Esophagus muscularis mucosa (tissue), 4 donors: ENCODE measurements around the gene RBM15. TPM values are rescaled to one million over a fixed set of nuclear protein-coding genes. Genes with fewer than 3 reads are reported as not detected.

ENCODE experiments used
- DNase-seq: peaks from one replicate; pipeline ENCODE4 v3.0.0-alpha.2; 2017; ENCODE audit errors: extremely low spot score
- H3K27ac ChIP-seq, 4 donors: fragments of 200-600 bp; sonication (generic); replicated peaks in 1 of 4; 1 replicate in 3 of 4; 2 replicates in 1 of 4; pipeline ENCODE4 v1.5.1; 2016 to 2019; ENCODE audit warnings: mild to moderate bottlenecking in 1 of 4
- H3K27me3 ChIP-seq, 4 donors: fragments of 200-600 bp; sonication (generic); one replicate each; pipeline versions ENCODE4 v1.5.1 to v1.6.0; 2016 to 2019
- H3K36me3 ChIP-seq, 4 donors: fragments of 200-600 bp; sonication (generic); one replicate each; pipeline ENCODE4 v1.5.1; 2016 to 2019
- H3K4me1 ChIP-seq, 4 donors: fragments of 200-600 bp; sonication (generic); one replicate each; pipeline ENCODE4 v1.5.1; 2016 to 2019
- H3K4me3 ChIP-seq, 4 donors: fragments of 200-600 bp; sonication (generic); 1 replicate in 2 of 4; 2 replicates in 2 of 4; pipeline ENCODE4 v1.5.1; 2016 to 2019; ENCODE audit warnings: mild to moderate bottlenecking in 4 of 4, moderate library complexity in 1 of 4
- H3K9me3 ChIP-seq, 4 donors: fragments of 200-600 bp; sonication (generic); 1 replicate in 3 of 4; 2 replicates in 1 of 4; pipeline ENCODE4 v1.5.1; 2016 to 2019
- EP300 ChIP-seq: sonication (generic); formaldehyde crosslinking; IDR thresholded peaks from one replicate; pipeline ENCODE4 v1.6.1; 2017; ENCODE audit warnings: antibody characterized with exemption
- POLR2A ChIP-seq: fragments of 450-650 bp; IDR thresholded peaks from one replicate; pipeline ENCODE4 v1.6.1; 2017; ENCODE audit warnings: antibody characterized with exemption, moderate library complexity, mild to moderate bottlenecking, low read depth
- POLR2AphosphoS5 ChIP-seq, 2 donors: sonication (generic); formaldehyde crosslinking; IDR thresholded peaks; one replicate each; pipeline ENCODE4 v1.6.1; 2017; ENCODE audit warnings: antibody characterized with exemption in 2 of 2
- WGBS: methylation state at CpG from one replicate; pipeline ENCODE4 v1.1.5; 2018; 5-methylcytosine and 5-hydroxymethylcytosine counted together
- intact Hi-C: fragments of 100-400 bp; cut with DNase I; formaldehyde crosslinking; loops from one replicate; pipeline ENCODE4 v1.15.1; 2023
- total RNA-seq, 4 donors: library from RNA; depleted of rRNA; stranded (reverse); fragments of >200 nt; gene quantifications; one replicate each; pipeline versions ENCODE4 v1.1.0 to v1.2.1, GENCODE V29; 2016
- TF ChIP-seq, protein P1 (sequence below), 3 experiments: fragments of 200-600 bp in 2 of 3; fragments of 450-650 bp in 1 of 3; sonication (generic) in 2 of 3; IDR thresholded peaks; one replicate each; pipeline ENCODE4 v1.5.1; 2017 to 2019; ENCODE audit warnings: antibody characterized with exemption in 3 of 3, mild to moderate bottlenecking in 2 of 3, moderate library complexity in 1 of 3

RBM15 gene
- total RNA-seq, 4 donors from 2014 or later, result 20.6 to 26.6 (median 24.2) TPM

DNA sequence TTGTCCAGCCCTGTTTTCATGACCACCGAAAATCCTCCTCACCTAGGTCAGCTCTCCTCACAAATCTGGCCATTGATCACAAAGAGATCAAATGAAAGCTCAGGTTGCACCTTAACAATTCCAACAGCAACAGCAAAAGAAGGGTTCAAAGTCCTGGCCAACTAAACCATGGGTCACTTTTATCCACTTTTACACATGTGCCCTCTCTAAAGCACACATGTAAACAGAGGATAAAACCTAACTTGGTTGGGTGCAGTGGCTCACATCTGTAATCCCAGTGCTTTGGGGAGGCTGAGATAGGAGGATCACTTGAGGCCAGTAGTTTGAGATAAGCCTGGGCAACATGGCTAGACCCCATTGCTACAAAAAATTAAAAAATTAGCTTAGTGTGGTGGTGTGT lies 3.9 kb upstream of the RBM15 start:
- no peak for TF ChIP-seq POLR2A
- TF ChIP-seq POLR2AphosphoS5 (IDR thresholded peaks at IDR 0.05), result no peak
- TF ChIP-seq, protein P1, sequence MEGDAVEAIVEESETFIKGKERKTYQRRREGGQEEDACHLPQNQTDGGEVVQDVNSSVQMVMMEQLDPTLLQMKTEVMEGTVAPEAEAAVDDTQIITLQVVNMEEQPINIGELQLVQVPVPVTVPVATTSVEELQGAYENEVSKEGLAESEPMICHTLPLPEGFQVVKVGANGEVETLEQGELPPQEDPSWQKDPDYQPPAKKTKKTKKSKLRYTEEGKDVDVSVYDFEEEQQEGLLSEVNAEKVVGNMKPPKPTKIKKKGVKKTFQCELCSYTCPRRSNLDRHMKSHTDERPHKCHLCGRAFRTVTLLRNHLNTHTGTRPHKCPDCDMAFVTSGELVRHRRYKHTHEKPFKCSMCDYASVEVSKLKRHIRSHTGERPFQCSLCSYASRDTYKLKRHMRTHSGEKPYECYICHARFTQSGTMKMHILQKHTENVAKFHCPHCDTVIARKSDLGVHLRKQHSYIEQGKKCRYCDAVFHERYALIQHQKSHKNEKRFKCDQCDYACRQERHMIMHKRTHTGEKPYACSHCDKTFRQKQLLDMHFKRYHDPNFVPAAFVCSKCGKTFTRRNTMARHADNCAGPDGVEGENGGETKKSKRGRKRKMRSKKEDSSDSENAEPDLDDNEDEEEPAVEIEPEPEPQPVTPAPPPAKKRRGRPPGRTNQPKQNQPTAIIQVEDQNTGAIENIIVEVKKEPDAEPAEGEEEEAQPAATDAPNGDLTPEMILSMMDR (IDR thresholded peaks at IDR 0.05), result no peak
- TF ChIP-seq EP300, result no peak
- Histone ChIP-seq H3K27ac (no peak overlapping the region), H3K9me3 (no peaks in the 10 kb centered on the region), H3K27me3 (no peaks in the 10 kb centered on the region), H3K4me3 (no peak overlapping the region), H3K36me3 (peaks cover 0 to under 1% (median 0%) of the 10 kb centered on the region in 4 donors), H3K4me1 (peaks cover 8 to 14% (median 12%) of the 10 kb centered on the region in 4 donors)
- WGBS, result 100% methylated on average over 1 of the region's 1 CpG
- intact Hi-C loops, result no loop called here
- no peak for DNase-seq

GRCh38 chr1:110336300-110337039 lies 2.7 kb upstream of the RBM15 start:
- no peak for DNase-seq
- intact Hi-C loops, result no loop called here
- peaks cover 0 to 13% (median 9%) of the 10 kb centered on the region in 4 donors for H3K36me3 ChIP-seq
- peaks cover 20 to 26% (median 24%) of the 10 kb centered on the region in 4 donors for H3K4me1 ChIP-seq
- no peak for TF ChIP-seq POLR2AphosphoS5 (IDR thresholded peaks at IDR 0.05)
- TF ChIP-seq POLR2A, result no peak
- TF ChIP-seq, protein P1 (IDR thresholded peaks at IDR 0.05), result no peak
- no peak for TF ChIP-seq EP300
- WGBS, result 64% methylated on average over 1 of the region's 1 CpG
- peak overlapping the region in 2 of 4 donors; percentile 94 to 98 for H3K27ac ChIP-seq
- H3K27me3 ChIP-seq, result no peaks in the 10 kb centered on the region
- H3K9me3 ChIP-seq, result no peaks in the 10 kb centered on the region
- H3K4me3 ChIP-seq, result no peak overlapping the region

DNA sequence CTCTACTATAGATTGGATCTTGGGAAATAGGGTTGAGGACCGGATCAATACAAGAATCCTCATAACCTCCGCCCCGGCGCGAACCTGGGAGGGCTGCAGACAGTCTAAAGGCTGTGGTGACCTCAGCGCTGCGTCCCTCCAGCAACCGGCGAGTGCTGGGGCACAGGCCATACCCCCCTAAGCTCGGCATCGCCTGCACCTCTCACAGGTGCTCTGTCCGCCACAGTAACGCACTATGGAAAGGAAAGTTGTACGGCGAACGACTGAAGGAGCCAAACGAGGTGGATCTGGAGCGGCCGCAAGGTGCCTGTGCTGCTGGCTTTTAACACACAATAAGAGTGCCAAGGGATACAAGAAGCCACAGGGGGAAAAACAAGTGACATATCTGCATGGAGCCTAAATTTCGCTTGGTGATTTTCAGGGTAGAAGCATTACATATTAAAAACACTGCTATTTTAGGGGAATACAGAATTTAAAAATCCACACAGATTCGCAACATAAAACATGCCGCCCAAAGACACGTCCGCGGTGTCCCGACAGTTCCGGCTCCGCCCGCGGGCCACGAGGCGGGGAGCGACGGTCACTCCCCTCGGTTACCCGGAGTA lies 1.4 kb upstream of the RBM15 start:
- Histone ChIP-seq H3K36me3 (peaks cover 0 to 25% (median 17%) of the 10 kb centered on the region in 4 donors), H3K27ac (peak overlapping the region; percentile 94 to 98 (median 96)), H3K4me3 (peak overlapping the region; percentile 80 to 93 (median 90)), H3K4me1 (peaks cover 33 to 40% (median 37%) of the 10 kb centered on the region in 4 donors), H3K9me3 (no peaks in the 10 kb centered on the region), H3K27me3 (no peaks in the 10 kb centered on the region)
- intact Hi-C loops, result no loop called here
- no peak for DNase-seq
- 2% methylated on average over 28 of the region's 36 CpGs for WGBS
- TF ChIP-seq POLR2A (no peak), POLR2AphosphoS5 (IDR thresholded peaks at IDR 0.05) (no peak), EP300 (no peak)
- TF ChIP-seq, protein P1 (IDR thresholded peaks at IDR 0.05), result no peak

- Histone ChIP-seq H3K27me3 (no peaks in the 10 kb centered on the region), H3K4me1 (peaks cover 39 to 45% (median 43%) of the 10 kb centered on the region in 4 donors), H3K27ac (peak overlapping the region; percentile 94 to 98 (median 96)), H3K36me3 (peaks cover 0 to 27% (median 20%) of the 10 kb centered on the region in 4 donors), H3K9me3 (no peaks in the 10 kb centered on the region), H3K4me3 (peak overlapping the region; percentile 80 to 93 (median 90))
- TF ChIP-seq POLR2AphosphoS5 (IDR thresholded peaks at IDR 0.05) (peak; percentile 39 to 85), POLR2A (peak; percentile 51), EP300 (no peak)
- TF ChIP-seq, protein P1 (IDR thresholded peaks at IDR 0.05), result peak; percentile 36 to 60 (median 58)
- intact Hi-C loops, result no loop called here
- WGBS, result 0% methylated on average over 13 of the region's 57 CpGs
- DNase-seq, result peak; percentile 100
Observed at GRCh38 chr1:110338309-110338885, 780 bp upstream of the RBM15 start.
